Measurements from ENCODE around the gene TUBA8.
"Not testable (repeated sequence)": the region's sequence is repeated elsewhere in the genome, so short reads cannot be mapped to it uniquely, and the experiment has no call there.

The TUBA8 gene

GRCh38 chr22:18126606-18127005 is 16.0 kb downstream of the TUBA8 start:
- no peak for DNase-seq (ENCODE audit: low read depth in 2 of 3, low spot score in 2 of 3)

- no peak for DNase-seq (ENCODE audit: low read depth in 2 of 3, low spot score in 2 of 3)
These were observed 19.4 kb downstream of the TUBA8 start for GRCh38 chr22:18130018-18130417.

- no peak for DNase-seq (ENCODE audit: low read depth in 2 of 3, low spot score in 2 of 3)
These were observed 20.3 kb downstream of the TUBA8 start for GRCh38 chr22:18130699-18131429.

DNA sequence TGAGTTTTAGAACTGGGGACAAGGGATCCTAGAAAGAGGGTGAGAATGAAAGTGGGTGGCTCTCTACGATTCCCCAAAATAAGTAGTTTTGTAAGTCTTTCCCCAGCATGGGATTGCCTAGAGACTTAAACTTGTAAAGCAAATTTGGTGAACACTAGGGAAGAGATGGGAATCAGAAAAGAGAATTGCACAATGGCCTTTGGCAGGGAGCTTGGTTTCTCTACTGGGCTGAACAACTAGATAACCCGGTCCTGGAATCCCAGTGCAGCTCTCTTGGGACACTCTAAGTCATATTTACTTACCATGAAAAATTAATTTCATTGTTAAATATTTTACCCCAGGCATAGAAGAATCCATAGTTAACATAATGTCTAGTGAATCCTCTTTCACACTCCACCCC is 22.8 kb downstream of the TUBA8 start:
- DNase-seq (ENCODE audit: low read depth in 2 of 3, low spot score in 2 of 3), result no peak

DNA sequence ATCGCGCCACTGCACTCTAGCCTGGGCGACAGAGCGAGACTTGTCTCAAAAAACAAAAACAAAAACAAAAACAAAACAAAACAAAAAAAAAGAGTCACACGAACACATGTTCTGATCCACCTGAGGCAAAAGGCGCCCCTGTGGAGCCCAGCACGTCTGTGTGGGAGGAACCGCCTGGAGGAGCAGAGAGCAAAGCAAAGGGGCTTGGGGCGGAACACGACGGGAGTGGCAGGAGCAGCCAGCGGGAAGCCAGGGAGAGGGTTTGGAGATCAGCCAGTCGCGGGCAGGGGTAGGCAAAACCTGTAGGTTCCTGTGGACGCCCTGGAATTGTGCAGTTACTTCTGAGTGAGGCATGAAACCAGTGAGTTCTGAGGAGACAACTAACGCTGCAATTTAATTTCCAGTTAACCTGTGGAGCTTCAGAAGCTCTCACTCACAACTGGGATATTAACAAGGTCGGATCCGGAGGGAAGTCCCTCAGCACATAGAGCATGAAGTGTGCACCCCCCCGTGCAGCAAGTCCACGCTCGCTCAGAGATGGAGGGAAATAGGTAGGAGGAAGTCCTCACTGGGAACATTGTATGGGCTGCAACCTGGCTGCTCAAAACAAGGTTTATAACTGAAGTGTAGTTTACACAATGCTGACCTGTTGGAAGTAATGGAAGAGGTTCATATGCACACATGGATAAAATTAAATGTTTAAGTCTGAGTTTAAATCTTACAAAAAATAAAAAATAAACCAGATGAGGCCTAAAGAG is 26.1 kb downstream of the TUBA8 start:
- no peak for DNase-seq (ENCODE audit: low read depth in 2 of 3, low spot score in 2 of 3)

DNA sequence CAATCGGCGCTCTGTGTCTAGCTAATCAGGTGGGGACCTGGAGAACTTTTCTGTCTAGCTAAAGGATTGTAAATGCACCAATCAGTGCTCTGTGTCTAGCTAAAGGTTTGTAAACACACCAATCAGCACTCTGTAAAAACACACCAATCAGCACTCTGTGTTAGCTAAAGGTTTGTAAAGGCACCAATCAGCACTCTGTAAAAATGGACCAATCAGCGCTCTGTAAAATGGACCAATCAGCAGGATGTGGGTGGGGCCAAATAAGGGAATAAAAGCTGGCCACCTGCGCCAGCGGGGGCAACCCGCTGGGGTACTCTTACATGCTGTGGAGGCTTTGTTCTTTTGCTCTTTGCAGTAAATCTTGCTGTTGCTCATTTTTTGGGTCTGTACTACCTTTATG is 30.4 kb downstream of the TUBA8 start:
- not testable (repeated sequence) for DNase-seq (ENCODE audit: low read depth in 2 of 3, low spot score in 2 of 3)

DNA sequence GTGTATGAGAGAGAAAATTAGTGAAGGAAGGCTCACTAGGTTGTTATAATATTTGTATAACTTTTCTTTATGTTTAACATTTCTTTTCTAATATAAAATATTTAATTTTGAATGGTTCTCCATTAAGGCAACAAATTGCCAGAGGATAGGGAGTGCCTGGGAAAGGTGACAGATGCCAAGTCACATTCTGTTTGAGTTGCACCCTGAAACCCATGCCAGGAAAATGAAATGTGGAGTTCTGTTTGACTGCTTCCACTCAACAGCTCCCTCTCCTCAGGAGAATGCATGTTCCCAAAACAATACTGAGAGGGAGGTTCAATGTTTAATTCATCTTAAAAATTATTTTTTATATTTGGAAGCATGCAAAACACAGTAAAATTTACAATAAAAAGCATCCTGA is 33.5 kb downstream of the TUBA8 start:
- DNase-seq (ENCODE audit: low read depth in 2 of 3, low spot score in 2 of 3), result no peak

DNA sequence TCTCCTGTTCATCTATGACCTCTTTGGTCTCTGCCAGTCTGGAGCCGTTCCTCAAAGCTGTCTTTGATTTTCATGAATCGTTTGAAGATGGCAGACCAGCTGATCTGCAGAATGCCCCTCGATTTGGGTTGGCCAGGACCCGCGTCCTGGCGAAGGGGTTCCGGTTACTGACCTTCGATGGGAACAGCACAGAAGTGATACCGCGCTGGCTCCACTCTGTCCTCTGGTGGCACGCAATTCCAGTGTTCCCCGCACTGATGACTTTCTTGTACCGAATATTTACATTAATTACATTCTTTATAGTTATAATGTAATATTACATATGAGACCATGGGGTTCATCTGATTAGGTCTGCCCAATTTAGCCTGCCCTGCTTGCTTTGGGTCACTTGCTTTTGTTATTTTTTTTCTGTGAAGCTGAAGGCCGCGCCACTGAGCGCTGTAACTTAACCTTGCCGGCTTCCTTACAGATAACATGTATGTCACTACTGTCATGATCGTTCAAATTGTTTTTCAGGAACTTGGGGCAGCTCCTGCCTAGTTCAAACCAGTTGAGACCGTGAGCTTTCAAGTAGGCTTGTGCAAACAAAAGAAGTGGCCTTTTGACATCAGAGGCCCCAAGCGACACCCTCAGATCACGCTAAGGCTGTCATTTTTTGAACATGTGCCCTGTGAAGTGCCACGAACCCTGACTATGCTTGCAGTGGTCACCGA is 35.2 kb downstream of the TUBA8 start:
- DNase-seq (ENCODE audit: low read depth in 2 of 3, low spot score in 2 of 3), result no peak

- DNase-seq (ENCODE audit: low read depth in 2 of 3, low spot score in 2 of 3), result no peak
These were observed 35.8 kb downstream of the TUBA8 start for GRCh38 chr22:18146389-18146753.

GRCh38 chr22:18147791-18148190 is 37.2 kb downstream of the TUBA8 start:
- no peak for DNase-seq (ENCODE audit: low read depth in 2 of 3, low spot score in 2 of 3)

DNA sequence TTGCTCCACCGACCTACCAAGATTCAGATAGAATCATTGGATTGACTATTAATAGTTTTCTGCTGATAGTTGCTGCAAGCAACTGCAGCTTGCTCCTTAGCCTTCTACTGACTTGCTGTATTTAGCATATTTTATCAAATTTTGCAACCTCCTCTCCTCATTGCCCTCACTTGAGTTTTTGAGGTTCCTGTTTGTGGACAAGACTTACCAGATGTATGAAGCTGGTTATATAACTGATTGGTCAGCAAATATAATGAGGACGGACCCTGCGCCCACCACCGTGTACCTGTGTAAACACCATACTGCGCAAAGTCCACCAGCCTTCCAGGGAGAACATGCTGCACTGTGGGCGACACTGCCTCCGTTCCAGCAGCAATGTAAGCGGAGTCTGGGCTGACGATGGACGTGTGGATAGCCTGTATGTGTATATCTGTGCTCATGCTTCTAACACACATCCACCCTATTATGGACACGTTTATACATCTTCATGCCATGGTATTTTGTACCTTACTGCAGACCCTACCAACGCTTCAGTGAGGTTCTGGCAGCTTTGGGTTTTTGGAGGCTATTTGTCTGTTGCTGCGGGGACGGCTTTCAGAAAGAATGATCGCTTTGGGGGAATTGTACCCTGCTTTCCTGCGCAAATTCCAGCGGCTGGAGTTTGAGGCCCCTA is 37.8 kb downstream of the TUBA8 start:
- no peak for DNase-seq (ENCODE audit: low read depth in 2 of 3, low spot score in 2 of 3)

DNA sequence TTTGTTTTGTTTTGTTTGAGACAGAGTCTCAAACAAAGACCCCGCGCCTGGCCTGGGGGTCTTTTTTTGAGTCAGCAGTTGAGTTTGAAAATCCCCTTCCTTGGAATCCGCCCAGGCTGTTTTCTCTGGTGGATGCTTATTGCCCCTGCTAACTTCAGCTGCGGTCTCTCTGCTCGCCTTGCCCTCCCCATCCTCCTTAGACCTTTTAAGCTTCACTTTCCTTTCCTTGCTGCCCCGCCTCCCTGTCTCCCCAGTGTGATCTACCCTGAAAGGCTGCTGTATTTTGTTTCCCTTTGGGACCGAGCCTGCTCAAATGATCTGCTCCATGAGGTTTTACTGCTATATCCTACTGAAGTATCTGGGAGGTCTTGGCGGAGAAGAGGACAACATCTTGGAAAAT is 41.9 kb downstream of the TUBA8 start:
- DNase-seq (ENCODE audit: low read depth in 2 of 3, low spot score in 2 of 3), result no peak

- no peak for DNase-seq (ENCODE audit: low read depth in 2 of 3, low spot score in 2 of 3)
These were observed 44.3 kb downstream of the TUBA8 start for GRCh38 chr22:18154821-18155390.

DNA sequence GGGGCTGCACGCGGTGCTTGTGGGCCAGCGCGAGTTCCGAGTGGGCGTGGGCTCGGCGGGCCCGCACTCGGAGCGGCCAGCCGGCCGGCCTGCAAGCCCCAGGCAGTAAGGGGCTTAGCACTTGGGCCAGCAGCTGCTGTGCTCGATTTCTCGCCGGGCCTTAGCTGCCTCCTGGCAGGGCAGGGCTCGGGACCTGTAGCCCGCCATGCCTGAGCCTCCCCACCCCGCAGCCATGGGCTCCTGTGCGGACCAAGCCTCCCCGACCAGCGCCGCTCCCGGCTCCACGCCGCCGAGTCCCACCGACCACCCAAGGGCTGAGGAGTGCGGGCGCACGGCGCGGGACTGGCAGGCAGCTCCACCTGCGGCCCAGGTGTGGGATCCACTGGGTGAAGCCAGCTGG is 44.9 kb downstream of the TUBA8 start:
- not testable (repeated sequence) for DNase-seq (ENCODE audit: low read depth in 2 of 3, low spot score in 2 of 3)

GRCh38 chr22:18156878-18157713 is 46.5 kb downstream of the TUBA8 start:
- DNase-seq (ENCODE audit: low read depth in 2 of 3, low spot score in 2 of 3), result peak; percentile 19 to 34 (median 23)

DNA sequence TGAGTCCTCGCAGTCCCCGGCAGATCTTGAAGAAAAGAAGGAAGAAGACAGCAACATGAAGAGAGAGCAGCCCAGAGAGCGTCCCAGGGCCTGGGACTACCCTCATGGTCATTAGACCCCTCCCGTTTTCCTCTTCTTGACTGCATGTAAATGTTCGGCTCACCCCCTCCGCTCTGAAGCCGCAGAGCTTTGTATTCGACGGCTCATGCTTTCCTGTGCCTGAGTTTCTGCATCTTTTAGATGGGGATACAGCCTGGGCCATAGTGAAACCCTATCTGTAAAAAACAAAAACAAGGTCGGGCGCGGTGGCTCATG is 47.1 kb downstream of the TUBA8 start:
- DNase-seq (ENCODE audit: low read depth in 2 of 3, low spot score in 2 of 3), result no peak

GRCh38 chr22:18160641-18161040 is 50.0 kb downstream of the TUBA8 start:
- not testable (repeated sequence) for DNase-seq (ENCODE audit: low read depth in 2 of 3, low spot score in 2 of 3)

DNA sequence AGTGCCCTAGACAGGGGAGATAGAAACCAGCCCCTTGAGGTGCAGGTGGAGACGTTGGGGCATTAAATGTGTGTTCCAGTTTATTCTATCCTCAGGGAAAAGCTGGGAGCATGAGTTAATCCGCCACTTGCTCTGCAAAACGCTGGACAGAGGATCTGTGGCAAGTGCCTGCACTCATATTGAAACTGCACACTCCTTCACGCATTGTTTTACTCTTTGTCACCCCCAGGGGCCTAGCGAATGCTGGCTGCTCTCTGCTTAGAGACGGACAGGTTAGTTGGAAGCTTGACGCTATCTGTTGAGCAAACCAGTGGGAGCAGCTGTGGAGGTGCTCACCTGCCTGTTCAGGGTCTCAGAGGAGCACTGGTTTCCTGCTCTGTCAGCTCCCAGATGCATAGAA is 53.2 kb downstream of the TUBA8 start:
- DNase-seq (ENCODE audit: low read depth in 2 of 3, low spot score in 2 of 3), result not testable (repeated sequence)

- DNase-seq (ENCODE audit: low read depth in 2 of 3, low spot score in 2 of 3), result not testable (repeated sequence)
These were observed 54.0 kb downstream of the TUBA8 start for GRCh38 chr22:18164584-18164983.

GRCh38 chr22:18165356-18165755 is 54.7 kb downstream of the TUBA8 start:
- not testable (repeated sequence) for DNase-seq (ENCODE audit: low read depth in 2 of 3, low spot score in 2 of 3)

Measured in activated CD8-positive, alpha-beta memory T cell treated with anti-CD3 and anti-CD28 coated beads for 48 hours (primary cell).